ENCODE results near the gene SCNN1A.

- TF ChIP-seq ZFP3 (CRISPR knock-in tag; IDR thresholded peaks at IDR 0.05) (no peak), PATZ1 (CRISPR knock-in tag; IDR thresholded peaks at IDR 0.05; ENCODE audit: borderline replicate concordance) (no peak), ARNTL (CRISPR knock-in tag; IDR thresholded peaks at IDR 0.05; ENCODE audit: borderline replicate concordance, low read depth) (no peak), TSHZ2 (CRISPR knock-in tag; IDR thresholded peaks at IDR 0.05) (no peak), ZNF8 (CRISPR knock-in tag; IDR thresholded peaks at IDR 0.05) (no peak), CREB5 (CRISPR knock-in tag; IDR thresholded peaks at IDR 0.05; ENCODE audit: low read depth) (no peak), CSRNP3 (CRISPR knock-in tag; IDR thresholded peaks at IDR 0.05) (no peak), ZNF565 (CRISPR knock-in tag; conservative IDR thresholded peaks at IDR 0.05; ENCODE audit: low read depth) (no peak), BACH2 (CRISPR knock-in tag; IDR thresholded peaks at IDR 0.05; ENCODE audit: borderline replicate concordance) (no peak)
Observed at GRCh38 chr12:6396031-6396430, 20.7 kb upstream of the SCNN1A start.
